Measurements from ENCODE around the gene CASP3.

The CASP3 gene

DNA sequence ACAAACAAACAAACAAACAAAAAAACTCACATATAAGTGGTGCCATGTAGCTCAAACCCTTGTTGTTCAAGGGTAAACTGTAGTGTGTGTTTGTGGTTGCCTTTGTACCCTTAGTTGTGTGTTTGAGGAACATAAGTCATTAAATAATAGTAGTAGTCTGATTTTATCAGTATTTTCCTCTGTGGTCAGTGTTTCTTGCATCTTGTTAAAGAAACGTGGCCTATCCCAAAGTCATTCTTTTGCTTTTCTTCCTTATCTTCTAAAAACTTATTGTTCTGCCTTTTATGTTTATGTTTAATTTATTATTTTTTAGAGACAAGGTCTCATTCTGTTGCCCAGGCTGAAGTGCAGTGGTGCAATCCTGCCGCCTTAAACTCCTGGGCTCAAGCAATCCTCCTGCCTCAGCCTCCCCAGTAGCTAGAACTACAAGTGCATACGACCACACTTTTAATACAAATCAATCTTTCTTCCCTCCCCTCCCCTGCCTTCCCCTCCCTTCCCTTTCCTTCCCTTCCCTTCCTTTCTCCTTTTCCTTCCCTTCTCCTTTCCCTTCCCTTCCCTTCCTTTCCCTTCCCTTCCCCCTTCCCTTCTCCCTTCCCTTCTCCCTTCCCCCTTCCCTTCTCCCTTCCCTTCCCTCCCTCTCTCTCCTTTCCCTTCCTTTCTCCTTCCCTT lies 26.7 kb upstream of the CASP3 start:
- Histone ChIP-seq H3K9ac (ENCODE audit: low read length) (no peak overlapping the region), H3K36me3 (ENCODE audit: control insufficient read depth, insufficient read depth, low read length) (no peaks in the 10 kb centered on the region), H3K9me3 (ENCODE audit: control insufficient read depth, low read length) (no peaks in the 10 kb centered on the region)

DNA sequence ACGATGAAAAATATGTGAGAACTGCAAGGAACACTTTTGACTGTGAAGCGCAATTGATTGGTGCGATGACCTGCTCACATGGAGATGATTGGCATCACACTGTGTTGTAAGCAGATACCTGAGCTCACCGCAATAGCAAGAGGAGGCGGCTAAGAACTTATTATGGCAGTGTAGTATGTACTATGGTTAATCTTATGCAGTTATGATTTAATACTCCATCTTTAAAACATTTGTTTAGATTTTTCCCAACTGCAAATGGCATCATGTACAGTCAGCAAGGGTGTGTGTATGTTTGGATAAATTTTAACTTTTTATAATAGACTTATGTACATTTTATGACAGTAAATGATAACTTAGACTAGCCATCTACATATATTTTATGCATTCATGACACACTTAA lies 25.8 kb upstream of the CASP3 start:
- Histone ChIP-seq H3K36me3 (ENCODE audit: control insufficient read depth, insufficient read depth, low read length) (no peaks in the 10 kb centered on the region), H3K9me3 (ENCODE audit: control insufficient read depth, low read length) (no peaks in the 10 kb centered on the region), H3K4me3 (ENCODE audit: low read length) (no peak overlapping the region), H3K9ac (ENCODE audit: low read length) (no peak overlapping the region), H3K4me1 (ENCODE audit: control insufficient read depth, insufficient read depth, low read length) (no peaks in the 10 kb centered on the region), H3K27me3 (ENCODE audit: control insufficient read depth, insufficient read depth, low read length) (no peaks in the 10 kb centered on the region)

More for the DNA sequence above, 26.7 kb upstream of the CASP3 start:
- no peaks in the 10 kb centered on the region for H3K4me1 ChIP-seq (ENCODE audit: control insufficient read depth, insufficient read depth, low read length)
- no peaks in the 10 kb centered on the region for H3K27me3 ChIP-seq (ENCODE audit: control insufficient read depth, insufficient read depth, low read length)
- no peak overlapping the region for H3K4me3 ChIP-seq (ENCODE audit: low read length)

DNA sequence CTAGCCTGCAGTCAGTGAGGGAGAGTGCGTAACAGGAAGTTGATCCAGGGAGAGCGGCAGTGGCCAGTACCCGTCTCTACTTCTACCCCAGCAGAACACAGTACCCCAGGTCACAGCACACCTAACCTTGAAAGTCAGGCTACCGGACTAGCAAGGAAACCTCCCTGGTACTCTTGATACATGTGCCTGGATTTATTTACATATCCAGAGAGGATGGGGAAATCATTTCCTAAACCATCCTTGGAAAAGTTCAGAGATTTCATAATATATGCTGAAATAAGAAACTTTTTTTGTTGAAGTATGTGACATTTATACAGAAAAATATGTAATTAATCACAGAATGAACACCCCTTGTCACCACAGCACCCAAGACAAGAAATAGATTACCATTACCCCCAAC lies 24.8 kb upstream of the CASP3 start:
- no peak overlapping the region for H3K9ac ChIP-seq (ENCODE audit: low read length)
- no peak overlapping the region for H3K4me3 ChIP-seq (ENCODE audit: low read length)
- no peaks in the 10 kb centered on the region for H3K4me1 ChIP-seq (ENCODE audit: control insufficient read depth, insufficient read depth, low read length)
- no peaks in the 10 kb centered on the region for H3K9me3 ChIP-seq (ENCODE audit: control insufficient read depth, low read length)
- no peaks in the 10 kb centered on the region for H3K27me3 ChIP-seq (ENCODE audit: control insufficient read depth, insufficient read depth, low read length)
- no peaks in the 10 kb centered on the region for H3K36me3 ChIP-seq (ENCODE audit: control insufficient read depth, insufficient read depth, low read length)

DNA sequence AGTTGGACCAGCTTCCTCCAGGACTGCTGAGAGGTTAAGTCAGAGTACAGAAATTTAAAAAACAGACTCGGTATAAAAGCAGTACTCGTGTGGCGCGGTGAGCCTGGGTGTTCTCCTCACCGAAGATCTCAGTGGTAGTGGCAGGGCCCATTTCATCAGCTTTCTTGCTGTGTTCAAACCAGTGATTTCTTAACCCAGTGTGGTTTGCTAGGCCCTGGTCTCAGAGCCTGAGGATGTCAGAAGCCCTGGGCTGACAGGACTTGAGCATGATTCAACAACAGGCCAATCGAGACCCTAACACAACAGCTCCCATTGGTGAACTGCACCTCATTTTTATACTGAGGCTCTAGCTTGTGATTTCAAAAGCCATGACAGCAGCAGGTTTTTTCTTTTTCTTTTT lies 23.5 kb upstream of the CASP3 start:
- H3K36me3 ChIP-seq (ENCODE audit: control insufficient read depth, insufficient read depth, low read length) = no peaks in the 10 kb centered on the region
- no peaks in the 10 kb centered on the region for H3K27me3 ChIP-seq (ENCODE audit: control insufficient read depth, insufficient read depth, low read length)

DNA sequence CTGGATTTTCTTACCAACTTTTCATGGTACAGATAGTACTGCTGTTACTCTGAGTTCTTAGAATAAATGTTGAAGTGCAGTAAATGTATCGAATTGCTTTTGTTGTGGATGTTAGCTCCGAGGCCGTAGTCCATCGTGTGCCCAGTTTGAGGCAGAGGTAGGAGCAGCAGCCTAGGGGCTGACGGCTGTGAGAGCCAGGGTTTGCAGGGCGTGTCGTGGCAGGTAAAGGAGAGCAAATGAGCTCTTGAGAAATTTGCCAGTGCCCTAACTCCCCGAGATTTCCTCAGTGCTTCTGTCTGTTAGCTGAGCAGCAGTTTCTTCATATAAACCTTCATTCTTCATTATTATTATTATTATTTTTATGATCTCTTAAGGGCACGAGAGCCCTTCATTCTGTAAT lies 21.9 kb upstream of the CASP3 start:
- Histone ChIP-seq H3K27me3 (ENCODE audit: control insufficient read depth, insufficient read depth, low read length) (no peaks in the 10 kb centered on the region), H3K9me3 (ENCODE audit: control insufficient read depth, low read length) (no peaks in the 10 kb centered on the region), H3K36me3 (ENCODE audit: control insufficient read depth, insufficient read depth, low read length) (no peaks in the 10 kb centered on the region), H3K4me1 (ENCODE audit: control insufficient read depth, insufficient read depth, low read length) (peaks cover 11% of the 10 kb centered on the region), H3K4me3 (ENCODE audit: low read length) (no peak overlapping the region), H3K9ac (ENCODE audit: low read length) (no peak overlapping the region)

More for the DNA sequence above, 23.5 kb upstream of the CASP3 start:
- Histone ChIP-seq H3K4me1 (ENCODE audit: control insufficient read depth, insufficient read depth, low read length) (peaks cover 4% of the 10 kb centered on the region), H3K9ac (ENCODE audit: low read length) (no peak overlapping the region), H3K4me3 (ENCODE audit: low read length) (no peak overlapping the region), H3K9me3 (ENCODE audit: control insufficient read depth, low read length) (no peaks in the 10 kb centered on the region)

DNA sequence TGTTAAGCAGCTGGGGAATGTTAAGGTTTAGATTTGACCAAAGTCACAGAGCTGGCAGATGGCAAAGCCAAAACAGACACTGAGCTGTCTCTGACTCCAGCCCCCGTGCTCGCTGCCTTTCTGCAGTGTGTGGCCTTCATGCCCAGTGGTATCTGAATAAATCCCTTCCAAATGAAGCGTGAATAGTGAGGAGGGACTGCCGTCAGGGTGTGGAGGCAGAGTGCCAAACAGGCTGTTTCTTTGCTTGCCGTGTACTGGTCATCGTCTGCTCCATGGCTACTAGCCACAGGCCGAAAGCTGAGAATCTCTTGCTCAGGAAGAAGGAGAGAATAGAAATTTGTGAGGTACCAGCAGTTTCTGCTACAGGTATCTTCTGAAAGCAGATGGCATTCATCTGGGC lies 20.0 kb upstream of the CASP3 start:
- no peaks in the 10 kb centered on the region for H3K27me3 ChIP-seq (ENCODE audit: control insufficient read depth, insufficient read depth, low read length)
- H3K9ac ChIP-seq (ENCODE audit: low read length) = no peak overlapping the region
- H3K36me3 ChIP-seq (ENCODE audit: control insufficient read depth, insufficient read depth, low read length) = no peaks in the 10 kb centered on the region

DNA sequence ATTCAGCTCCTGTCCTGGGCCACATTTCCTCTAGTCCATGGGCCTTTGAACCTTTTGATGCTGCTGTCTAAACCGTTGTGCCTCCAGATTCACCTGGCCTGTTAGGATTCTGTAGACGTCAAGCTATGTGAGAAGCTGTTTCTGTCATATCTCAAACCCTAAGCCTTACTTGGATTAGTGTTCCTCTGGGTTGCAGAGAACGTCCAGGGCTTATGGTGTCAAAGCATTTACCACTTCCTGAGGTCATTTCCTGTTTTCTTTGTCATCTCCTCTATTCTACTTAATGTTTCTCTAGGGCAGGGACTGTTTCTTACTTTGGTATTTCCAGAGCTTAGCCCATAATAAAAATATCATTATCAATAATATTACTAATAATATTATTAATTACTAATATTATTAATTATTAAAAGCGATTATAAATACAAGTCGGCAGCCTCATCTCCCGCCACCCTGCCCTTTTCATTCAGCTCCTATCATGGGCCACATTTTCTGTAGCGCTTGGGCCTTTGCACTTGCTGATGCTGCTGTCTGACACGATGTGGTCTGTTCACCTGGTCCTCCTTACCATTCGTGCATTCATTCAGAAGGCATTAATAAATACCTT lies 19.4 kb upstream of the CASP3 start:
- Histone ChIP-seq H3K9me3 (ENCODE audit: control insufficient read depth, low read length) (no peaks in the 10 kb centered on the region), H3K36me3 (ENCODE audit: control insufficient read depth, insufficient read depth, low read length) (no peaks in the 10 kb centered on the region), H3K4me1 (ENCODE audit: control insufficient read depth, insufficient read depth, low read length) (peaks cover 11% of the 10 kb centered on the region), H3K27me3 (ENCODE audit: control insufficient read depth, insufficient read depth, low read length) (no peaks in the 10 kb centered on the region), H3K4me3 (ENCODE audit: low read length) (no peak overlapping the region), H3K9ac (ENCODE audit: low read length) (no peak overlapping the region)

More for the DNA sequence above, 20.0 kb upstream of the CASP3 start:
- Histone ChIP-seq H3K4me1 (ENCODE audit: control insufficient read depth, insufficient read depth, low read length) (peaks cover 11% of the 10 kb centered on the region), H3K4me3 (ENCODE audit: low read length) (no peak overlapping the region), H3K9me3 (ENCODE audit: control insufficient read depth, low read length) (no peaks in the 10 kb centered on the region)

DNA sequence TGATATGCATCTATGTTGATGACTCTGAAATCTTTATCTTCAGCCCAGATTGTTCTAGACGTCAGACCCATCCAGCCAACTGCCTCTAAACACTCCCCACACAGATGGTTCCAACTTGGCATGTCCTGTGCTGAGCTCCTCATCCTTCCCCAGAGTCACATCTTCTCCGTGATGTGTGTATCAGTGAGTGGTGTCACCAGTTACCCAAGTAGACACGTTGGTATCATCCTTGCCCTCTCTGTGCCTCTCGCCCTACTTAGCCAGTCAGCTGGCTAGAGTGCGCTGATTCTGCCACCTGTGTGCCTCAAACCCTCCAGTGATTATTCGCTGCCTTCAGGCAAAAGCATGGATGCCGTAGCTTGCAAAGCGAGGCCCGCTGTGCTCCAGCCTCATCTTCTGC lies 18.8 kb upstream of the CASP3 start:
- no peaks in the 10 kb centered on the region for H3K27me3 ChIP-seq (ENCODE audit: control insufficient read depth, insufficient read depth, low read length)
- H3K9me3 ChIP-seq (ENCODE audit: control insufficient read depth, low read length) = no peaks in the 10 kb centered on the region
- no peaks in the 10 kb centered on the region for H3K36me3 ChIP-seq (ENCODE audit: control insufficient read depth, insufficient read depth, low read length)
- no peak overlapping the region for H3K4me3 ChIP-seq (ENCODE audit: low read length)
- no peak overlapping the region for H3K9ac ChIP-seq (ENCODE audit: low read length)
- peaks cover 11% of the 10 kb centered on the region for H3K4me1 ChIP-seq (ENCODE audit: control insufficient read depth, insufficient read depth, low read length)

DNA sequence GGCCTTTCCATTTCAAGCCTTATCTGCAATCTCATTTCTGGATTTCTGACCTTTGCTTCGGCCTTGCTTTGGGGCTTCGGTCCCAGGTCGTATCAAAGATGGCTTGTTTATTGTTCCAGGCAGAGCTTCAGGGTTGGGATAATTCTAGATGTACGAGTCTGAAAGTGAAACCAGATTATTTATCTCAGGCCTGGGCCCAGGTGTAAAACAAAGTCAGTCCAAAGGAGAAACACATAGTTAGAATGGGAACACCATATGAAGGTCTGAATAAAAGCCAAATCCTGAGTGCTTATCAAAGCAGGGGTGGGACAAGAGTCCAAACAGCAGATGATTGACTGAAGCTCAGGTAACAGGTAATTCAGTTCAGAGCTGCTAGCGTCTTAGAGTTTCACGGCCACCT lies 17.4 kb upstream of the CASP3 start:
- H3K36me3 ChIP-seq (ENCODE audit: control insufficient read depth, insufficient read depth, low read length) = no peaks in the 10 kb centered on the region
- no peaks in the 10 kb centered on the region for H3K27me3 ChIP-seq (ENCODE audit: control insufficient read depth, insufficient read depth, low read length)
- H3K9ac ChIP-seq (ENCODE audit: low read length) = peak overlapping the region; percentile 57
- H3K4me1 ChIP-seq (ENCODE audit: control insufficient read depth, insufficient read depth, low read length) = peaks cover 11% of the 10 kb centered on the region
- H3K4me3 ChIP-seq (ENCODE audit: low read length) = no peak overlapping the region
- H3K9me3 ChIP-seq (ENCODE audit: control insufficient read depth, low read length) = no peaks in the 10 kb centered on the region

DNA sequence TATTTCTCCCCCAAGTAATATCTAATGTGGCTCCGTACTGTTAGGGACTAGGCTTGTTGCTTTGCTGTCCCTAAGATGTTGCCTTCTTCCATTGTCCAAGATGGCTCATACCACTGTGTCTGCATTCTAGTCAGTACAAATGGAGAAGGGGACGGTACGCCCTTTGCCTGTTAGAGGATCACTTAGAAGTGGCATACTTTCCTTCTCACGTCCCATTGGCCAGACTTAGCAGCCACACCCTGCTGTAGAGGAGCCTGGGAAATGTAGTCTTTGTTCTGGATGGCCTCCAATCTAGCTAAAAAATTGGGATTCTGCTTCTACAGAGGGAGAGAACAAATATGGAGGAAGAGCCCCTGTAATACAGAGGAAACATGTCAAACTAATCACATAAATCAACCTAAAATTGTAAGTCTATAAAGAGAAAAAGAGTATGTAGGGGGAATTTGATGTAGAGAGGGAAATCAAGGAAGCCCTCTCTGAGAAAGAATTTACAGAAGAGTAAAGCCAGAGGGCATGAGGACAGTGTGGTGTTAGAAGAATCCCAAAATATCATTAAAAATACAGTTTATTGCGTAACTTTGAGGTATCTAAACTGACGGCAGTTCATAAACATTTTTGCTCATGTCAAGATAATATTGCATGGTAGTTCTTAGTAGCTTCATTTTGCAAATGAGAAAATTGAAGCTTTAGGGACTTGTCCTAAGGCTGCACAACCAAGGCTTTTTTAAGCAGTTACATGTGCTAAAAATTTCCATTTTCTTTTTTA lies 15.4 kb upstream of the CASP3 start:
- Histone ChIP-seq H3K4me3 (ENCODE audit: low read length) (no peak overlapping the region), H3K27me3 (ENCODE audit: control insufficient read depth, insufficient read depth, low read length) (no peaks in the 10 kb centered on the region), H3K9ac (ENCODE audit: low read length) (no peak overlapping the region), H3K36me3 (ENCODE audit: control insufficient read depth, insufficient read depth, low read length) (no peaks in the 10 kb centered on the region), H3K4me1 (ENCODE audit: control insufficient read depth, insufficient read depth, low read length) (peaks cover 11% of the 10 kb centered on the region), H3K9me3 (ENCODE audit: control insufficient read depth, low read length) (no peaks in the 10 kb centered on the region)

DNA sequence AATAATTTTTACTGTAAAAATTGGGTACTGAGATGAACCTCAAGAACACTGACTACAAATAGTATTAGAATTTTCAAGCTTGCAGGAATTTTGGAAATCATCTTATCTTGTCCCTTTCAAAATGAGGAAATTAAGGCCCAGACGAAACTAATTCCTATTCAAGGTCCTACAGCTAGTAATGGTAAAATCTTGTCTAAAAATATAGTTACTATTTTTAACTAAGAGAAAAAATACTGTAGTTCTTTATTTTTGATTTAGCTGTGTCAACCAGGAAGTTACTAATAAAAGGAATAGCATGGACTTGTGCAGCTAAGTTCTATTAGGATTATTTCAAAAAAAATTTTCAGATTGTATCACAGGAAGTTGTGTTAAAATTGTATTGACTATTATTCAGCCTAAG lies 13.0 kb upstream of the CASP3 start:
- H3K4me3 ChIP-seq (ENCODE audit: low read length) = no peak overlapping the region
- no peaks in the 10 kb centered on the region for H3K27me3 ChIP-seq (ENCODE audit: control insufficient read depth, insufficient read depth, low read length)
- peaks cover 4% of the 10 kb centered on the region for H3K4me1 ChIP-seq (ENCODE audit: control insufficient read depth, insufficient read depth, low read length)
- H3K9me3 ChIP-seq (ENCODE audit: control insufficient read depth, low read length) = no peaks in the 10 kb centered on the region
- no peak overlapping the region for H3K9ac ChIP-seq (ENCODE audit: low read length)
- H3K36me3 ChIP-seq (ENCODE audit: control insufficient read depth, insufficient read depth, low read length) = no peaks in the 10 kb centered on the region

DNA sequence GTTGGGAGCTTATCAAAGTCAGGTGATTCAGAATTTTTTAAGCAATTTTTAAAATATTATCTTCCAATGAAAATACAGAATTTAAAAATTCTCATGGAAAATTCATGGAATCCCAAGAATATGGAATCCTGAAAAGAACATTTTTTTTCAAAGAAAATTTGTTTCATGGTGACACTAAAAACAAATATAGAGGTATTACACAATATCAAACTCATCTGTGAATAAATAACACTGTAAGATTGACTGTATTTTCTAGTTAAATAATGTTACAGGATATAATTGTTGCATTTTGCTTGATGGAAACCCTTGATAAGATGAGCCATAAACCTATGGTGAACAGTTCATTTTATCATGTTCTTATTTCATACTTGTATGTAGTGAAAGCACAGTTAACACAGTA lies 11.7 kb upstream of the CASP3 start:
- H3K4me1 ChIP-seq (ENCODE audit: control insufficient read depth, insufficient read depth, low read length) = no peaks in the 10 kb centered on the region
- H3K36me3 ChIP-seq (ENCODE audit: control insufficient read depth, insufficient read depth, low read length) = no peaks in the 10 kb centered on the region
- H3K9me3 ChIP-seq (ENCODE audit: control insufficient read depth, low read length) = no peaks in the 10 kb centered on the region
- no peaks in the 10 kb centered on the region for H3K27me3 ChIP-seq (ENCODE audit: control insufficient read depth, insufficient read depth, low read length)
- no peak overlapping the region for H3K9ac ChIP-seq (ENCODE audit: low read length)
- H3K4me3 ChIP-seq (ENCODE audit: low read length) = no peak overlapping the region
